ENCODE results near the gene PFKFB3.

The PFKFB3 gene

DNA sequence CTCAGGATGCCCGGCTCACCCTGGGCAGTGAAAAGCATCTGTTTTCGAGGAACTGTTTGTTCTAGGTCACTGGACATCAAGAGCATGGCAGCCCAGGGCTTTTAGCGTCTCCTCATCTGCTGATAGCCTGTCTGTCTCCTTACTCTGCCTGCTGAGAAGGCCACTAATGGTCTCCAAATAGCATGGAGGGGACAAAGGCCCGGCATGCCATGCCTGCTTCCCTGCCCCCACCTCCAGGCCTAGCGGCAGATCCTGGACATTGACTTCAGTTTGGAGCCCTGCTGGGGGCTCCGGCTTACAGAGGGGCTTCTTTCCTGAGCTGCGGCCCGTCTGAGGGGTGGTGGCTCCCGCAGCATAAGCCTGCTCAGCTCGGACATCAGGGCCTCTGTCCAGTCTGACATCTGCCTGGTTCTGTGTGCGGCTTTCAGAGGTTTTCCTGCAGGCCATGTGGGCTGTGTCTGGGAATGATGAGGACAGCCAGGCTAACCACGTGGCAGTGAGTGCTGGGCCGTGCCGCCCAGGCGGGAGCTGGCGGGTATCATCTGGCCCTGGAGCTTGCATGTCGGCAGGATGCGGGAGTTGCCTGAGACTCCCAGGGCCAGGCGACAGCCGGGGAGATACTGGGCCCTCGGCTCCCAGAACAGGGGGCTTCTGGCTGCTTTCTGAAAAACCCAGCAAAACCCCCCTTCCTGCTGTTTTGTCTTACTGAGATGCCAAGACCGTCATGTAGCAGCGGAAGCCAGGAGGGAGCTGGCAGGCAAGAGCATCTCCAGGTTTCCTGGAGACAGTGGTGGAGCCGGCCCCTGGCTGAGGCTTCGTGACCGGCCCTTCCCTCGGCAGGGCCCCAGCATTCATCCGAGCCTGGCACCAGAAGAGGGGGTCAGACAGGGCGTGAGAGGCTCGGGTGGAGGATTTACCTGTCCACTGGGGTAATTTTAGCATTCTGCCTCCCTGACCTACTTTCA lies 9.2 kb downstream of the PFKFB3 start:
- H3K9me3 Mint-ChIP-seq: no peaks in the 10 kb centered on the region
- no peaks in the 10 kb centered on the region for H3K27me3 Mint-ChIP-seq
- H3K4me1 Mint-ChIP-seq: peaks cover 8% of the 10 kb centered on the region
- H3K36me3 Mint-ChIP-seq (ENCODE audit: insufficient read depth): peaks cover 6% of the 10 kb centered on the region
- no peak overlapping the region for H3K4me3 Mint-ChIP-seq
- ATAC-seq (replicated peaks; ENCODE audit: extremely low read depth, poor library complexity, severe bottlenecking) (no peak), DNase-seq (ENCODE audit: low spot score in 2 of 2) (no peak)
- H3K27ac Mint-ChIP-seq (ENCODE audit: low read depth): no peak overlapping the region

DNA sequence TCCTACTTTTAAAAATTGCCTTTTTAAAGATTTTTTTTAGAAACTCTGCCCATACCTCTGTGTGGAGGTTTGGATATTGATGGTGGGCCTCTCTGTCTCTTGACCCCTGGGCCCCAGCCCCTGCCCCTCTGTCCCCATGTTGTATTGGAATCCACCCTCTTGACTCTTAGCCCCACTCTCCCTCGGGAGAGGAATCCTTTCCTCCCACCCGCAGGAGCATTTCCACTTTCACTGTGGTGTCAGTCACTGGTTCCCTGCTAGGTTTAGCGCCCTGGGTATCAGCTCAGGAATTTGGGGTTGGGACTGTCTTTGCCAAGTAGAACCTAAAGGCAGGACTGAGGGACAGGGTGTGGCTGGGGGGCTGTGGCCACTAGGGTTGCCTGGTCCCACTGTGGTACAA lies 10.1 kb downstream of the PFKFB3 start:
- Mint-ChIP-seq H3K4me1 (peaks cover 11% of the 10 kb centered on the region), H3K9me3 (no peaks in the 10 kb centered on the region), H3K36me3 (ENCODE audit: insufficient read depth) (peaks cover 10% of the 10 kb centered on the region), H3K4me3 (no peak overlapping the region), H3K27me3 (no peaks in the 10 kb centered on the region), H3K27ac (ENCODE audit: low read depth) (no peak overlapping the region)
- no peak for ATAC-seq (replicated peaks; ENCODE audit: extremely low read depth, poor library complexity, severe bottlenecking)
- DNase-seq (ENCODE audit: low spot score in 2 of 2): no peak

DNA sequence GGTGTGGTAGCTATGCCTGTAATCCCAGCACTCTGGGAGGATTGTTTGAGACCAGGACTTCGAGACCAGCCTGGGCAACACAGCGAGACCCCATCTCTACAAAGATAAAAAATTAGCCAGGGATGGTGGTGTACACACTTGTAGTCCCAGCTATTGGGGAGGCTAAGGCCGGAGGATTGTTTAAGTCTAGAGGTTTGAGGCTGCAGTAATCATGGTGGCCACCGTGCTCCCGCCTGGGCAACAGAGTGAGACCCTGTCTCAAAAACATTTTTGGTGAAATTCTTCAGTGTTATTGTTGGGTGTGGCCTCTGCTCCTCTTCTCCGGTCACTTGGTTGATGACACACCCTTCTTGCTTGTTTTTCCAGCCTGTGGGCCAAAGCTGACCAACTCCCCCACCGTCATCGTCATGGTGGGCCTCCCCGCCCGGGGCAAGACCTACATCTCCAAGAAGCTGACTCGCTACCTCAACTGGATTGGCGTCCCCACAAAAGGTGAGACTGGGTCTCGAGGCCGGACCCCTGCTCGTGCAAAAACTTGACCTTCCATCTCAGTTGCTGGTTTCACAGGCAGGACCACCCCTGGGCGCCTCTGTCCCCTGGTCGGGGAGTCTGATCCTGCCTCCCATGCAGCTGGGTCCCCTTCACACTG lies 10.6 kb downstream of the PFKFB3 start:
- H3K27me3 Mint-ChIP-seq: no peaks in the 10 kb centered on the region
- H3K4me3 Mint-ChIP-seq: no peak overlapping the region
- no peak for DNase-seq (ENCODE audit: low spot score in 2 of 2)
- peaks cover 12% of the 10 kb centered on the region for H3K36me3 Mint-ChIP-seq (ENCODE audit: insufficient read depth)
- H3K4me1 Mint-ChIP-seq: peaks cover 11% of the 10 kb centered on the region
- H3K27ac Mint-ChIP-seq (ENCODE audit: low read depth): no peak overlapping the region
- ATAC-seq (replicated peaks; ENCODE audit: extremely low read depth, poor library complexity, severe bottlenecking): no peak
- no peaks in the 10 kb centered on the region for H3K9me3 Mint-ChIP-seq

DNA sequence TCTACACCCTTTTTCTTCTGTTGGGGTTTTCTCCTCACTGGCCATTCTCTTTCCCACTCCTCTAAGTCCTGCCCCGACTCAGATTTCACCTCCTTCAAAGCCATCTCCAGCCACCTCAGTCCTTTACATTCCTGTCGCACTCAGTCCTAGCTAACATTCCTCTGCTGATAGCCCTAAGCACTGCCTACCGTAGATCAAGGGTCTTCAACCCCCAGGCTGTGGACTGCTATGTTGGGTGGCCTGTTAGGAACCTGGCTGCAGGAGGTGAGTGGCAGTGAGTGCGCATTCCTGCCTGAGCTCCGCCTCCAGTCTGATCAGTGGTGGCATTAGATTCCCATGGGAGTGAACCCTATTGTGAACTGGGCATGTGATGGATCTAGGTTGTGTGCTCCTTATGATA lies 11.2 kb downstream of the PFKFB3 start:
- no peaks in the 10 kb centered on the region for H3K27me3 Mint-ChIP-seq
- no peak for DNase-seq (ENCODE audit: low spot score in 2 of 2)
- peaks cover 11% of the 10 kb centered on the region for H3K4me1 Mint-ChIP-seq
- no peaks in the 10 kb centered on the region for H3K9me3 Mint-ChIP-seq
- H3K27ac Mint-ChIP-seq (ENCODE audit: low read depth): no peak overlapping the region
- ATAC-seq (replicated peaks; ENCODE audit: extremely low read depth, poor library complexity, severe bottlenecking): no peak
- no peak overlapping the region for H3K4me3 Mint-ChIP-seq
- peaks cover 12% of the 10 kb centered on the region for H3K36me3 Mint-ChIP-seq (ENCODE audit: insufficient read depth)

DNA sequence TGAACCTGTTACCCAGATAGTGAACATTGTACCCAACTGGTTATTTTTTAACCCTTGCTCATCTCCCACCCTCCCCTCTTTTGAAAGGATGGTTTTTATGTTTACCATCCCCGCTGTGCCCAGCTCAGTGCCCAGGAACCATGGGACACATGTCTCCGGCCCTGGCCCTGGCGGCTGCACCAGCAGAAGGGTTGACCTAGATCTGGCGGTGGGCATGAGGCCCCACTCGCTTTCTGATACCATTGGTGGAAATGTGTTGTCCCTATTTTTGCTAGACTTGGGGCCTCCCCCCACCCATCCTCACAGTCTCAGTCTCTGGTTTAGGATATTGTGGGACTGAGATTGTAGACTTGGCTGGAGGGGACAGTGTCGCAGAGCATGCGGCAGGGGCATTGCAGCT lies 11.9 kb downstream of the PFKFB3 start:
- Mint-ChIP-seq H3K27me3 (no peaks in the 10 kb centered on the region), H3K4me1 (peaks cover 11% of the 10 kb centered on the region), H3K36me3 (ENCODE audit: insufficient read depth) (peaks cover 17% of the 10 kb centered on the region), H3K27ac (ENCODE audit: low read depth) (no peak overlapping the region), H3K9me3 (no peaks in the 10 kb centered on the region), H3K4me3 (no peak overlapping the region)
- ATAC-seq (replicated peaks; ENCODE audit: extremely low read depth, poor library complexity, severe bottlenecking) (no peak), DNase-seq (ENCODE audit: low spot score in 2 of 2) (no peak)

DNA sequence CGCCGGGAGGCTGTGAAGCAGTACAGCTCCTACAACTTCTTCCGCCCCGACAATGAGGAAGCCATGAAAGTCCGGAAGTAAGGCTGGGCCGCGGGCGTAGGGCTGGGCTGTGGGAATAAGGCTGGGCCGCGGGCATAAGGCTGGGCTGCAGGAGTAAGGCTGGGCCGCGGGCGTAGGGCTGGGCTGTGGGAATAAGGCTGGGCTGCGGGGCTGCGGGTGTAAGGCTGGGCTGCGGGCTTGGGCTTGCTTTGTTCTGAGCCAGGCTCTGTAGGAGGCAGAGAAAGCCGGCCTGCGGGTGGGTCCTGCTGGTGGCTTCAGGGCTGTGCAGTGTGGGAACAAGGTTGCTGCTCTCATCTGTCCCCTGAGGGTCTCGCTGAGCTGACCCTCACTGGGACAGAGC lies 12.5 kb downstream of the PFKFB3 start:
- no peak for DNase-seq (ENCODE audit: low spot score in 2 of 2)
- no peak overlapping the region for H3K27ac Mint-ChIP-seq (ENCODE audit: low read depth)
- no peak overlapping the region for H3K4me3 Mint-ChIP-seq
- ATAC-seq (replicated peaks; ENCODE audit: extremely low read depth, poor library complexity, severe bottlenecking): no peak
- no peaks in the 10 kb centered on the region for H3K9me3 Mint-ChIP-seq
- peaks cover 11% of the 10 kb centered on the region for H3K4me1 Mint-ChIP-seq
- H3K27me3 Mint-ChIP-seq: no peaks in the 10 kb centered on the region
- H3K36me3 Mint-ChIP-seq (ENCODE audit: insufficient read depth): peaks cover 22% of the 10 kb centered on the region

DNA sequence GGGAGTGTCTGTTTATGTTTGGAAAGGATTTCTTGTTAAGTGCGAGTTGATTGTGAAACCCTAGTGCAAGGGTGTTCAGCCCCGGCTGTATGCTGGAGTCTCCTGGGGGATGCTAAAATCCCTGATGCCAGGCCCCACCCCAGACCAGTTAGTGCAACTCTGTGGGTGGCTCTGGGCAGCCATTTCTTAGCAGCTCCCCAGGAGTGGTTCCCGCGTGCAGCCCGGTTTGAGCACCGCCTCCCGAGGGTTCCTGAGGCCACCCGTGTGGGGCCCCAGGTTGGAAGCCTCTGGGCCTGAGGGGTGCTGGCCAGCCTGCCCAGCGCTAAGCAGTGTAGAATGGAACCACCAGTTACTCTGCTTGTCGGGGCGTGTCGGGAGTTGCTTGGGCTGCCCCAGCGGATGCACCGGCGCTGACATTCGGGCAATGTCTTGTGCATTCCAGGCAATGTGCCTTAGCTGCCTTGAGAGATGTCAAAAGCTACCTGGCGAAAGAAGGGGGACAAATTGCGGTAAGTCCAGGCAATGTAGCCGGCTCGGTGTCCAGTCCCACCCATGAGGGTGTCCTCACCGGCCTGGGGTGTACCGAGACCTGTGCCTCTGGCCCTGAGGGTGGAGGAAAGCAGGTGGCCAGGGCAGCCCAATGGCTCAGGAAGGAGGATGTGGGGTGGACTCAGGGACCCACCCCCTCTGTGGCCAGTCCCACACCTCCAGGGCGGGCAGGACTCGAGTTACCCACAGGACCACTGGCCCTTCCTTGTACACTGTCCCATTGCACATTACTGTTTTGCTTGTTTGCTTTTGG lies 13.2 kb downstream of the PFKFB3 start:
- ATAC-seq (replicated peaks; ENCODE audit: extremely low read depth, poor library complexity, severe bottlenecking) (no peak), DNase-seq (ENCODE audit: low spot score in 2 of 2) (no peak)
- Mint-ChIP-seq H3K9me3 (no peaks in the 10 kb centered on the region), H3K27ac (ENCODE audit: low read depth) (no peak overlapping the region), H3K36me3 (ENCODE audit: insufficient read depth) (peaks cover 20% of the 10 kb centered on the region), H3K4me1 (peaks cover 11% of the 10 kb centered on the region), H3K4me3 (no peak overlapping the region), H3K27me3 (no peaks in the 10 kb centered on the region)

DNA sequence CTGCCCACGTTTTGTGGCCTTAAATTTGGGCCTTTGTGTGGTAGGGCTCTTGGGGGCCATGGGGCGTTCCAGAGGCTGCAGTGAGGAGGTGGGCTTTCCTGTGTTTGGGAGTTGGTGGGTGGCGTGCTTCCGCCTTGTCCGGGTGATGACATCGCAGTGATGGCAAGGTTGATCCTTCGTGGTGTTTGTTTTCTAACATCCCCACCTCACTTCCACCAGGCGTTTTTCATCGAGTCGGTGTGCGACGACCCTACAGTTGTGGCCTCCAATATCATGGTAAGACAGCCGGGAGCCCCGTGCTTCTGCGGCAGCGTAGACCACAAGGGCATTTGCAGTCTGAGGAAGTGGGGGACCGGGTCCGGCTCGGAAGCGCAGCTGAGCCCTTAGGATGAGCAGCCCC lies 14.2 kb downstream of the PFKFB3 start:
- no peak overlapping the region for H3K27ac Mint-ChIP-seq (ENCODE audit: low read depth)
- peaks cover 11% of the 10 kb centered on the region for H3K4me1 Mint-ChIP-seq
- no peaks in the 10 kb centered on the region for H3K27me3 Mint-ChIP-seq

DNA sequence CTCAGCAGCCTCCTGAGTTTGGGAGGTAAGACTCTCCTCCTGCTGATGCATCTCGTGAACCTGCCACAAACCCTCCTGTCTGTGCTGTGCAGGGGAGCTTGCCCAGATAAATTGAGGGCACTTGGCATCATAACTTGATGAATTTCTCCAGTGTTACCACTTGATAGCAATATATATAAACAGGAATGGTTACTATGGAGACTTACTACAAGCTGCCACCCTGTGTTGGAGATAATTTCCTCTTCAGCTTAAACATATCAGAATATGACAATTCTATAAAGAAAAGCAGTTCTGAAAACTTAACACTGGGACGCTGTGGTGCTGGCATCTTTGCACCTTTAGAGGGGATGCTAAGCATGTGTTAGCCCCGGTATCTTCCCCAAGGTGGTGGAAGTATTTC lies 14.9 kb downstream of the PFKFB3 start:
- DNase-seq (ENCODE audit: low spot score in 2 of 2) (no peak), ATAC-seq (replicated peaks; ENCODE audit: extremely low read depth, poor library complexity, severe bottlenecking) (no peak)
- Mint-ChIP-seq H3K4me1 (peaks cover 11% of the 10 kb centered on the region), H3K27ac (ENCODE audit: low read depth) (no peak overlapping the region), H3K9me3 (no peaks in the 10 kb centered on the region), H3K4me3 (no peak overlapping the region), H3K27me3 (no peaks in the 10 kb centered on the region), H3K36me3 (ENCODE audit: insufficient read depth) (peaks cover 26% of the 10 kb centered on the region)

More for the DNA sequence above, 14.2 kb downstream of the PFKFB3 start:
- Mint-ChIP-seq H3K9me3 (no peaks in the 10 kb centered on the region), H3K4me3 (no peak overlapping the region), H3K36me3 (ENCODE audit: insufficient read depth) (peaks cover 24% of the 10 kb centered on the region)
- no peak for ATAC-seq (replicated peaks; ENCODE audit: extremely low read depth, poor library complexity, severe bottlenecking)
- DNase-seq (ENCODE audit: low spot score in 2 of 2): no peak

DNA sequence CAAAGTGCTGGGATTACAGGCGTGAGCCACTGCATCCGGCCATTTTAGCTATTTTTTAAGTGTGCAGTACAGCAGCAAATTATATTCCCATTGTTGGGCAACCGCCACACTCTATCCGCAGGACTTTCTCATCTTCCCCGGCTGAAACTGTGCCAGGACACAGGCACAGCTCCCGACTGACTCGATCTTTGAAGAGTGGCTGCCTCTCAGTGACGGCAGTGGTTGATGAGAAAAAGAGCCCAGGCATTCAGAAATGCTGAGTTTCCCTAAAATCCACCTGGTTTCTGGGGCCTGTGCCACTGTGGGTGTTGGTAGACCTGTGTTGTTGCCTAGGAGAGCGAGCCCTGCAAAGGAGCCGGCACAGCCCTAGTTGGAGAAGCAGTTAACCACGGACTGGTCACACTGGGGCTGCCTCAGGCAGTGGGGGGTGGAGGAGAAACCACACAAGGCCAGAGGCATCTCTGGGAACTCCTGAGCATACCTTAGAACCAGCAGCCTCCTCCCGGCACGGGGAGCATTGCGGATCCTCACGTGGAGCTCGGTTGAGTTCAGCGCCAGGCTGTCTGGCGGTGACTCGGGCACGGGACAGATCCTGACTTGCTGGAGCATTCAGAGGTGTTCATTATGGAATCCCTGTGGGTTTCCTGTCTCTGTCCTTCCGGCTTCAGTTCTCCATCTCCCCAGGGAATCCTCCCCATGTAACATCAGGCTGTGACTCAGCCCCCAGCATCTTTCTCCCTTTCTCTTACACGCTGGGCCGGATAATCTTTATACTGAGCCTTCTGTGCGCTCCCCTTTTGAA lies 16.2 kb downstream of the PFKFB3 start:
- H3K36me3 Mint-ChIP-seq (ENCODE audit: insufficient read depth): peaks cover 23% of the 10 kb centered on the region
- DNase-seq (ENCODE audit: low spot score in 2 of 2): no peak
- no peaks in the 10 kb centered on the region for H3K27me3 Mint-ChIP-seq
- peaks cover 6% of the 10 kb centered on the region for H3K4me1 Mint-ChIP-seq
- no peaks in the 10 kb centered on the region for H3K9me3 Mint-ChIP-seq
- no peak for ATAC-seq (replicated peaks; ENCODE audit: extremely low read depth, poor library complexity, severe bottlenecking)
- no peak overlapping the region for H3K4me3 Mint-ChIP-seq
- H3K27ac Mint-ChIP-seq (ENCODE audit: low read depth): no peak overlapping the region

DNA sequence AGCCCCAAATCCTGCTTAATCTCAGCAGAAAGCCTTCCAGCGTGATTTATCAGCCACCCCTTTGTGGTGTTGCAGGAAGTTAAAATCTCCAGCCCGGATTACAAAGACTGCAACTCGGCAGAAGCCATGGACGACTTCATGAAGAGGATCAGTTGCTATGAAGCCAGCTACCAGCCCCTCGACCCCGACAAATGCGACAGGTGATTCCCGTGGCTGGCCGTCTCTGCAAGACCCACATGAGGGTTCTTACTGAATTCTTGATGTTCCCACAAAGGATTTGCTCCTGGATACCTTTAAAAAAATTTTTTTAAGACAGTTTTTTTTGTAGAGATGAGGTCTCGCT lies 16.7 kb downstream of the PFKFB3 start:
- DNase-seq (ENCODE audit: low spot score in 2 of 2) (no peak), ATAC-seq (replicated peaks; ENCODE audit: extremely low read depth, poor library complexity, severe bottlenecking) (no peak)
- Mint-ChIP-seq H3K36me3 (ENCODE audit: insufficient read depth) (peaks cover 26% of the 10 kb centered on the region), H3K27me3 (no peaks in the 10 kb centered on the region), H3K9me3 (no peaks in the 10 kb centered on the region), H3K27ac (ENCODE audit: low read depth) (no peak overlapping the region), H3K4me3 (no peak overlapping the region), H3K4me1 (peaks cover 4% of the 10 kb centered on the region)
